ENCODE measurements around the gene TTLL3. TPM values are rescaled to one million over a fixed set of nuclear protein-coding genes. Genes with fewer than 3 reads are reported as not detected.

The TTLL3 gene
- total RNA-seq, 1 experiment from 2014 or later, result 10.3 TPM

DNA sequence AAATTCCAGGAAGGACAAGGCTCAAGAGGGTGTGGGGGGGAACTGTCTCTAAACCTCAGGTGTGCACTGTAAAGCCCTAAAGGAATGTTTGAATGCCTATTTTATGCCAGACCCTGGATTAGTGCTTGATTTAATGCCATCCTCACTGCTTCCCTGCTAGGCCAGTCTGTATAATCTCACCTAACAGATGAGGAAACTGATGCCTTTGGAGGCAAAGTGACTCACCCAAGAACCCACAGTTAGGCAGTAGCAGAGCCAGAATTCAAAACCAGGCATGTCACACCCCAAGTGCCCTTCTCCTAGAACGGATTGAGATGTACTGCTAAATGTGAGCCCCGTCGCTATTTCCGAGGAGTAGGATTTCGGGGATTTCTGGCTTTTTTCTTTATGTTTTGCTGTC lies 48.1 kb upstream of the TTLL3 start:
- CTCF ChIA-PET, result no interaction called here
- Mint-ChIP-seq H3K36me3 (ENCODE audit: insufficient read depth, unreplicated experiment) (peaks cover 24% of the 10 kb centered on the region), H3K27ac (ENCODE audit: unreplicated experiment) (no peak overlapping the region)

DNA sequence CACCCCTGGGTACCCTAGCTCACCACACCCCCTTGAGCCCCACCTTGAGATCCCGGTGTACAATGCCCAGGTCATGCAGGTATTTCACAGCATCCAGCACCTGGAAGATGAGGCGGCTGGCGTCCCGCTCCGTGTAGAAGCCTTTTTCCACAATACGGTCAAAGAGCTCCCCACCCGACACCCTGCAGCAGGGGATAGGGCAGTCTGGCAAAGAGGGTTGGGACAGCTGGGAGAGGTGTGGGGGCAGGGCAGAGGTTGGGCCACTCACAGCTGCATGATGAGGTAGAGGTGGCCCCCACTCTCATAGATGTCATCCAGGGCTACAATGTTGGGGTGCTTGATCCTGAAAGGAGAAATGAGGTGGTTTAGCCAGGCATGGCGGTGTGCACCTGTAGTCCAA lies 47.2 kb upstream of the TTLL3 start:
- H3K9me3 Mint-ChIP-seq (ENCODE audit: unreplicated experiment), result no peaks in the 10 kb centered on the region
- DNase-seq, result no peak
- no peaks in the 10 kb centered on the region for H3K9me3 ChIP-seq
- no peaks in the 10 kb centered on the region for H3K27me3 ChIP-seq (replicated peaks; ENCODE audit: control insufficient read depth, insufficient read depth, low read length)
- peaks cover 24% of the 10 kb centered on the region for H3K36me3 Mint-ChIP-seq (ENCODE audit: insufficient read depth, unreplicated experiment)
- H3K4me3 Mint-ChIP-seq (ENCODE audit: unreplicated experiment), result no peak overlapping the region
- intact Hi-C loops (cut with micrococcal nuclease; ENCODE audit: unreplicated experiment), result no loop called here
- no peak overlapping the region for H3K27ac Mint-ChIP-seq (ENCODE audit: unreplicated experiment)
- ChIA-PET CTCF (no interaction called here), POLR2A (no interaction called here)
- no peaks in the 10 kb centered on the region; the same call in none of the 2 replicates for H3K36me3 ChIP-seq (ENCODE audit: control insufficient read depth, insufficient read depth, low read length)
- BruUV-seq (replicated peaks), result no TSS peak
- no peaks in the 10 kb centered on the region for H3K4me1 ChIP-seq
- H3K27me3 Mint-ChIP-seq (ENCODE audit: insufficient read depth, unreplicated experiment), result no peaks in the 10 kb centered on the region
- H3K4me3 ChIP-seq (ENCODE audit: low read depth, low read length), result no peak overlapping the region
- TF ChIP-seq, protein P1, sequence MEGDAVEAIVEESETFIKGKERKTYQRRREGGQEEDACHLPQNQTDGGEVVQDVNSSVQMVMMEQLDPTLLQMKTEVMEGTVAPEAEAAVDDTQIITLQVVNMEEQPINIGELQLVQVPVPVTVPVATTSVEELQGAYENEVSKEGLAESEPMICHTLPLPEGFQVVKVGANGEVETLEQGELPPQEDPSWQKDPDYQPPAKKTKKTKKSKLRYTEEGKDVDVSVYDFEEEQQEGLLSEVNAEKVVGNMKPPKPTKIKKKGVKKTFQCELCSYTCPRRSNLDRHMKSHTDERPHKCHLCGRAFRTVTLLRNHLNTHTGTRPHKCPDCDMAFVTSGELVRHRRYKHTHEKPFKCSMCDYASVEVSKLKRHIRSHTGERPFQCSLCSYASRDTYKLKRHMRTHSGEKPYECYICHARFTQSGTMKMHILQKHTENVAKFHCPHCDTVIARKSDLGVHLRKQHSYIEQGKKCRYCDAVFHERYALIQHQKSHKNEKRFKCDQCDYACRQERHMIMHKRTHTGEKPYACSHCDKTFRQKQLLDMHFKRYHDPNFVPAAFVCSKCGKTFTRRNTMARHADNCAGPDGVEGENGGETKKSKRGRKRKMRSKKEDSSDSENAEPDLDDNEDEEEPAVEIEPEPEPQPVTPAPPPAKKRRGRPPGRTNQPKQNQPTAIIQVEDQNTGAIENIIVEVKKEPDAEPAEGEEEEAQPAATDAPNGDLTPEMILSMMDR (IDR thresholded peaks at IDR 0.05; ENCODE audit: insufficient read depth in 1 of 2, low read depth in 1 of 2, low read length in 1 of 2, severe bottlenecking in 1 of 2, unreplicated experiment in 1 of 2), result no peak
- no peaks in the 10 kb centered on the region for H3K4me1 Mint-ChIP-seq (ENCODE audit: low read depth, unreplicated experiment)

More for the DNA sequence above, 48.1 kb upstream of the TTLL3 start:
- intact Hi-C loops (cut with micrococcal nuclease; ENCODE audit: unreplicated experiment), result no loop called here
- no peaks in the 10 kb centered on the region for H3K27me3 Mint-ChIP-seq (ENCODE audit: insufficient read depth, unreplicated experiment)
- H3K4me3 Mint-ChIP-seq (ENCODE audit: unreplicated experiment), result no peak overlapping the region
- no peaks in the 10 kb centered on the region for H3K4me1 Mint-ChIP-seq (ENCODE audit: low read depth, unreplicated experiment)
- H3K27me3 ChIP-seq (replicated peaks; ENCODE audit: control insufficient read depth, insufficient read depth, low read length), result no peaks in the 10 kb centered on the region
- no peak overlapping the region for H3K4me3 ChIP-seq (ENCODE audit: low read depth, low read length)
- TF ChIP-seq, protein P1 (IDR thresholded peaks at IDR 0.05; ENCODE audit: insufficient read depth in 1 of 2, low read depth in 1 of 2, low read length in 1 of 2, severe bottlenecking in 1 of 2, unreplicated experiment in 1 of 2), result no peak
- POLR2A ChIA-PET, result no interaction called here
- no peaks in the 10 kb centered on the region for H3K4me1 ChIP-seq
- H3K36me3 ChIP-seq (ENCODE audit: control insufficient read depth, insufficient read depth, low read length), result no peaks in the 10 kb centered on the region; the same call in 1 of the 2 replicates
- no peaks in the 10 kb centered on the region for H3K9me3 ChIP-seq
- H3K9me3 Mint-ChIP-seq (ENCODE audit: unreplicated experiment), result no peaks in the 10 kb centered on the region
- no TSS peak for BruUV-seq (replicated peaks)
- DNase-seq, result no peak

- Mint-ChIP-seq H3K4me1 (ENCODE audit: low read depth, unreplicated experiment) (peaks cover 7% of the 10 kb centered on the region), H3K27ac (ENCODE audit: unreplicated experiment) (no peak overlapping the region), H3K27me3 (ENCODE audit: insufficient read depth, unreplicated experiment) (no peaks in the 10 kb centered on the region), H3K36me3 (ENCODE audit: insufficient read depth, unreplicated experiment) (peaks cover 14% of the 10 kb centered on the region), H3K4me3 (ENCODE audit: unreplicated experiment) (no peak overlapping the region), H3K9me3 (ENCODE audit: unreplicated experiment) (no peaks in the 10 kb centered on the region)
- no peaks in the 10 kb centered on the region for H3K9me3 ChIP-seq
- no peak overlapping the region for H3K4me3 ChIP-seq (ENCODE audit: low read depth, low read length)
- TF ChIP-seq, protein P1 (IDR thresholded peaks at IDR 0.05; ENCODE audit: insufficient read depth in 1 of 2, low read depth in 1 of 2, low read length in 1 of 2, severe bottlenecking in 1 of 2, unreplicated experiment in 1 of 2), result no peak
- no TSS peak for BruUV-seq (replicated peaks)
- H3K27me3 ChIP-seq (replicated peaks; ENCODE audit: control insufficient read depth, insufficient read depth, low read length), result no peaks in the 10 kb centered on the region
- CTCF ChIA-PET, result interaction anchor here (0.6 kb wide), 1 partner anchor 86 kb away, joined by 3 read pairs; no protein-coding TSS in a partner anchor
- intact Hi-C loops (cut with micrococcal nuclease; ENCODE audit: unreplicated experiment), result no loop called here
- no peaks in the 10 kb centered on the region; the same call in 1 of the 2 replicates for H3K36me3 ChIP-seq (ENCODE audit: control insufficient read depth, insufficient read depth, low read length)
- no peak for DNase-seq
- POLR2A ChIA-PET, result no interaction called here
- H3K4me1 ChIP-seq, result peaks cover 8% of the 10 kb centered on the region
Measured at GRCh38 chr3:9765865-9766264, 44.2 kb upstream of the TTLL3 start.

All from Caco-2 (cell line).